GM12891 (cell line): ENCODE data around the gene LAPTM4A.
"Not testable (repeated sequence)": the region's sequence is repeated elsewhere in the genome, so short reads cannot be mapped to it uniquely, and the experiment has no call there.

ENCODE experiments used
- POLR2A ChIP-seq: IDR thresholded peaks from 2 replicates; pipeline ENCODE4 v1.6.1; 2011; ENCODE audit warnings: low read depth, low read length, control low read depth
- POLR2AphosphoS5 ChIP-seq: IDR thresholded peaks from 2 replicates; pipeline ENCODE4 v1.6.1; 2011; ENCODE audit warnings: low read depth, low read length, control low read depth
- POU2F2 ChIP-seq: IDR thresholded peaks from 2 replicates; pipeline ENCODE4 v1.6.1; 2011; ENCODE audit warnings: low read depth, mild to moderate bottlenecking, control low read depth, low read length, moderate library complexity
- SPI1 ChIP-seq: IDR thresholded peaks from 2 replicates; pipeline ENCODE4 v1.6.1; 2011; ENCODE audit warnings: low read depth, low read length, control low read depth
- TAF1 ChIP-seq: IDR thresholded peaks from 2 replicates; pipeline ENCODE4 v1.6.1; 2011; ENCODE audit warnings: low read depth, low read length, control low read depth

DNA sequence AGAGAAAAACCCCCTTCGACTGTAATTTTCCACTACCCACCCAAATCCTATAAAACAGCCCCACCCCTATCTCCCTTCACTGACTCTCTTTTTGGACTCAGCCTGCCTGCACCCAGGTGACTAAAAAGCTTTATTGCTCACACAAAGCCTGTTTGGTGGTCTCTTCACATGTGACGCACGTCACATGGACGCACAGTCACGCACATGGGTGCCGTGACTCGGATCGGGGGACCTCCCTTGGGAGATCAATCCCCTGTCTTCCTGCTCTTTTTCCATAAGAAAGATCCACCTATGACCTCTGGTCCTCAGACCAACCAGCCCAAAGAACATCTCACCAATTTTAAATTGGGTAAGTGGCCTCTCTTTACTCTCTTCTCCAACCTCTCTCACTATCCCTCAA, 31.4 kb upstream of the LAPTM4A start:
- TF ChIP-seq POLR2A, POLR2AphosphoS5, TAF1, SPI1, POU2F2: not testable (repeated sequence)
